D721Med (cell line): Measurements from ENCODE around the gene PTPN14.
"Not testable (repeated sequence)": the region's sequence is repeated elsewhere in the genome, so short reads cannot be mapped to it uniquely, and the experiment has no call there.

Source experiments
- DNase-seq: peaks from one replicate; pipeline ENCODE4 v3.0.0; 2011; ENCODE audit warnings: low spot score; ENCODE audit not compliant: insufficient read length
- FAIRE-seq: peaks from 2 replicates; lab custom pipeline; 2011; peaks lifted over from hg19 to GRCh38; lab: Jason Lieb, UNC
- TF ChIP-seq, protein P1 (sequence below): IDR thresholded peaks from 2 replicates; pipeline ENCODE4 v1.5.1; 2012; ENCODE audit warnings: mild to moderate bottlenecking, control low read depth; ENCODE audit not compliant: insufficient read depth; ENCODE audit errors: missing control alignments

The PTPN14 gene

DNA sequence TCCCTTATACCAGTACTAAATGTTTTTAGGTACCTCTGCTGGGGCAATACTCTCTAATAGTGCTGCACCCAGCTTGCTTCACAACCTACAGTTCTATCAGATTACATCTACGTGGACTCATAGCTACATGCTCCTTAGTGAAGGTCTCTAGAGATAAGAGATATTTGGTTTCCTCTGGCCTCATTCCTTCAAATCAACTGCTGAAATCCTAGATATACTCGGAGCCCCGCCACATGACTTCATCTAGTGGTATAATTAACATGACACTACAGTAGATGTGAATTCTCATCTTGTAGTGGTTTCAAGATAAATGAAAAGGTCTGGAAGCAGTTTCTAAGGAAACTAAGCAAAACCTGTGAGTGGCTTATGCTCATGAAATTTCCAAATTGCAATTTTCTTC is 155.1 kb downstream of the PTPN14 start:
- TF ChIP-seq, protein P1, sequence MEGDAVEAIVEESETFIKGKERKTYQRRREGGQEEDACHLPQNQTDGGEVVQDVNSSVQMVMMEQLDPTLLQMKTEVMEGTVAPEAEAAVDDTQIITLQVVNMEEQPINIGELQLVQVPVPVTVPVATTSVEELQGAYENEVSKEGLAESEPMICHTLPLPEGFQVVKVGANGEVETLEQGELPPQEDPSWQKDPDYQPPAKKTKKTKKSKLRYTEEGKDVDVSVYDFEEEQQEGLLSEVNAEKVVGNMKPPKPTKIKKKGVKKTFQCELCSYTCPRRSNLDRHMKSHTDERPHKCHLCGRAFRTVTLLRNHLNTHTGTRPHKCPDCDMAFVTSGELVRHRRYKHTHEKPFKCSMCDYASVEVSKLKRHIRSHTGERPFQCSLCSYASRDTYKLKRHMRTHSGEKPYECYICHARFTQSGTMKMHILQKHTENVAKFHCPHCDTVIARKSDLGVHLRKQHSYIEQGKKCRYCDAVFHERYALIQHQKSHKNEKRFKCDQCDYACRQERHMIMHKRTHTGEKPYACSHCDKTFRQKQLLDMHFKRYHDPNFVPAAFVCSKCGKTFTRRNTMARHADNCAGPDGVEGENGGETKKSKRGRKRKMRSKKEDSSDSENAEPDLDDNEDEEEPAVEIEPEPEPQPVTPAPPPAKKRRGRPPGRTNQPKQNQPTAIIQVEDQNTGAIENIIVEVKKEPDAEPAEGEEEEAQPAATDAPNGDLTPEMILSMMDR = no peak
- no peak for DNase-seq
- peak; percentile 75 for FAIRE-seq

DNA sequence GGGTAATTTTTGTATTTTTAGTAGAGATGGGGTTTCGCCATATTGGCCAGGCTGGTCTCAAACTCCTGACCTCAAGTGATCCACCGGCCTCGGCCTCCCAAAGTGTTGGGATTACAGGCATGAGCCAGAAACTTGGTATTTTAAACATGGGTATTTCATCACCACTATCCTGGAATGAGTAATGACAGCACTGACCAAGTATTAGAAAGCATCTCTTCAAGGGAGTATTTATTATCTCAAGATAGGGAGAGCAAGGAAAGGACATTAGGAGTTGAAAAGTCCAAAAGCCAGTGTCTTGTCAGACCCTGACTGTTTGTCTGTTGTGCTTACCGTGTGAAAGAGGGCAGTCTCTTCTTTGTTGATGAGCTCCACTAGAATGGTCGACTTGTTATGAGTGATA is 156.8 kb downstream of the PTPN14 start:
- DNase-seq = not testable (repeated sequence)

DNA sequence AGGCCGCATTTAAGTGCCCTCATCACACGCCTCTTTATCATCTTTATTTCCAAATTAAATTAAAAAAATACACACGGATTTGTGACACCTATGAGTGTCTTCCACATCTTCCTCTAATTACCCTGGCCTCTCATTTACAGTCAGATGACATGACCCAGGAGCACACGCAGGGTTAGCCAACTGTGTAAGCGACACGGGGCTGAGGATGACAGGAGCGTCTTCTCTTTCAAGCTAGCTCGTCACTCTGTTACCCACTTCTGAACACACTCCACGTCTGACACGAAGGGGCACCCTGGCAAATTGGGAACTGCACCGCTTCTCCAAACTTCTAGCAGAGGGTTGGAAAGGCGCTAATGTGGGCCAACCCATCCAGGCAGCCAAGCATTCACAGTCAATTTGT is 158.3 kb downstream of the PTPN14 start:
- DNase-seq (no peak), FAIRE-seq (no peak)
- TF ChIP-seq, protein P1 = no peak

More for the DNA sequence above, 156.8 kb downstream of the PTPN14 start:
- FAIRE-seq = not testable (repeated sequence)

DNA sequence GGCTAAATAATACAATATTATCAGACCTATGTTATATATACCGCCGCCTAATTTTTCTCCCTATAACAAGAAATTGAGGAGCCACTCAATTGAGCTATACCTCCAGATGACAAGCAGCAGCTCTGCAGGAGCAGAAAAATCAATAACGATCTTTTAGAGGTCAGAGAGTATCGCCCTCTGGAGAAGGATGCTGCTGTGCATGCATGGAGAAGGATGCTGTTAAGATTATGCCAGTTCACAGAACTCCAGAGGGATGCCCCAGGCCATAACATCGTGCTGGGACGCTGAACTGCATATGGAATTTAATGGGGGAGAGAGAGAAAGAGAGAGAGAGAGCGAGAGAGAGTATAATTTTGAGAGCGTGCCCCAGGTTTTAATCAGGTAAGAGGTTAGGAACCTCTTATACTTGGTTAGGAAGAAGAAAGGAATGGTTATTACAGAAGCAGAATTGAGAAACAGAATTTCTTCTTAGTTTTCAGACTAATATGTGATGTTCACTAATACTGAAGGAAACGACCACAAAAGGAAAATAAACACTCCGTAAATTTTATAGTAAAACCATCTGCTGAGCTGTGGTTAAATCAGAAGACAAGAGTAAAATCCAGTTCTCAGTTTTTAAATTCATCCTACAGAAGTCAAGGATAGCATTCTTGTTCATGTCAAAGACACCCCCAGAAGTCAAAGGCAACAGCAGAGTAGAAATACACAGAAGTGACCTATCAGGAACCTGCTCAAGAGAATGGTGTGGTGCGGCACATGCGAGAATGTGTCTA is 159.3 kb downstream of the PTPN14 start:
- no peak for FAIRE-seq
- TF ChIP-seq, protein P1 = no peak
- DNase-seq = no peak

DNA sequence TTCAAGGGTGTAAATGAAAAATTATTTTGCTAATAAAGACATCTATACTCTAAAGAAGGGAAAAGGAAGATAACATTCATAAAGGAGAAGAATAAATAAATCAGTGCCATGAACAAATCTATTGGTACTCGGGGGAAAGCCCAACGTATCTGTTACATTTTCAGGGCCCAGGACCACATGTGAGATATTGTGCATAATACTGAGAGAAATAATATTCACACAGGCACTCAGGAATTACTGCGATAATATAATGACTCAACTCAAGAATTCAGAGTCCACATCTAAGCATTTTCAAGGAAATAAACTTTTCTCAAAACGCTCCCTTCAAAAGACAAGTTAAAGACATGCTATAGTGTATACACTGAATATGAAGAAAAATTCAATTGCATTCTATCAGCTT is 161.7 kb downstream of the PTPN14 start:
- TF ChIP-seq, protein P1 = no peak
- DNase-seq = no peak
- peak; percentile 53 for FAIRE-seq

DNA sequence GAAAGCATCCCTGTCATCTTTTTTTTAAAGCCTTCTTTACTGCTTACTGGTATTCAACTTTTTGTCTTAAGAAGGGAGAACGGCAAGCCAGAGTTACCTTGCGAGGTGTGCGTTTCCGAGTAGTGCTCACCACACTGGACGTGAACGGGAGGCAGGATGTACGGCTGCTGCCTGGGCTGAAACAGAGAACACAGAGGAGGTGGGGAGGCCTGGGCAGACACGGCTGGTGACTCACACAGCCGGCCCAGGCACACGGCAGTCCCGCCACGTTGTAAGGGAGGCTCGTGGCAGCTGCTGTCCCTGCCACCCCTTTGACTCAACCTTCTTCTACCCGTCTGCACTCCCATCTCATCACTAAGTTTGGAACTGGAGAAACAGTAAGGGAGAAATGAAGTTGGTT is 164.7 kb downstream of the PTPN14 start:
- TF ChIP-seq, protein P1 = no peak
- no peak for DNase-seq
- no peak for FAIRE-seq

DNA sequence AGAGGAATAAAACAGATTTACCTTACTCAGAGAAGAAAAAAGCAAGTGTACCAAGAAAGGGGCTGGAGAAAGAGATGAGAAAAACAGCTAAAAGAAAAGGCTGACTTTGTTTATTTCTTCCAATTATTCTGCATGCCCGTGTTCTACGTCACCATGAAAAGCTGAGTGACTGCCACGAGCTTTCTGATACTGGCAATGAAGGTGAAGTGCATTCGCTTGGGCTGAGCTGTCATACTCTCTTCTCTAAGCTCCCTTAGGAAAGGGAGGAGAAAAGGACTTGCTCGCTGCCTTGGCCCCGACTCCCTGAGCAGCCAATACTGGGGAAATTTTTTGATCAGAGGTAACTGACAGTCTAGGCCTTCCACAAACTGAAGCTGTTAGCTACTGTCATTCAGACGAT is 165.1 kb downstream of the PTPN14 start:
- TF ChIP-seq, protein P1 = no peak
- FAIRE-seq = no peak
- no peak for DNase-seq
